Kidney (tissue), 14 donors: ENCODE data around the gene HDGF. TPM values are rescaled to one million over a fixed set of nuclear protein-coding genes. Genes with fewer than 3 reads are reported as not detected.

Source experiments
- DNase-seq, 5 donors: peaks; one replicate each; pipeline ENCODE4 v3.0.0-alpha.2; 2013 to 2020
- FAIRE-seq: peaks from 2 replicates; lab custom pipeline; 2012; peaks lifted over from hg19 to GRCh38; lab: Jason Lieb, UNC
- H3K27ac ChIP-seq, 2 donors: one replicate each; pipeline ENCODE4 v1.7.0; 2013; ENCODE audit warnings: low read depth in 2 of 2, low read length in 2 of 2, inconsistent platforms in 1 of 2
- H3K27me3 ChIP-seq: one replicate; pipeline ENCODE4 v1.7.1; 2013; ENCODE audit warnings: low read length, inconsistent platforms; ENCODE audit not compliant: control insufficient read depth, insufficient read depth
- H3K36me3 ChIP-seq, 3 donors: one replicate each; pipeline versions ENCODE4 v1.7.0 to v1.7.1; 2013; ENCODE audit warnings: low read length in 3 of 3, control low read depth in 1 of 3, inconsistent platforms in 1 of 3; ENCODE audit not compliant: insufficient read depth in 3 of 3, control insufficient read depth in 2 of 3
- H3K4me1 ChIP-seq, 3 donors: one replicate each; pipeline versions ENCODE4 v1.7.0 to v1.7.1; 2013; ENCODE audit warnings: low read length in 3 of 3, inconsistent platforms in 1 of 3, low read depth in 1 of 3; ENCODE audit not compliant: control insufficient read depth in 2 of 3, insufficient read depth in 2 of 3
- H3K4me3 ChIP-seq, 3 donors: one replicate each; pipeline versions ENCODE4 v1.7.0 to v1.8.1; 2013; ENCODE audit warnings: low read length in 3 of 3, control low read depth in 1 of 3, inconsistent platforms in 1 of 3
- H3K9ac ChIP-seq, 3 donors: one replicate each; pipeline versions ENCODE4 v1.7.0 to v1.7.1; 2013; ENCODE audit warnings: low read length in 3 of 3, control low read depth in 1 of 3, inconsistent platforms in 1 of 3
- H3K9me3 ChIP-seq, 3 donors: one replicate each; pipeline versions ENCODE4 v1.7.0 to v1.7.1; 2013; ENCODE audit warnings: low read length in 3 of 3, control low read depth in 1 of 3, inconsistent platforms in 1 of 3; ENCODE audit not compliant: control insufficient read depth in 2 of 3, insufficient read depth in 1 of 3
- CTCF ChIP-seq: IDR thresholded peaks from 3 replicates; pipeline ENCODE4 v1.5.1; 2012; ENCODE audit warnings: mild to moderate bottlenecking, moderate library complexity, borderline replicate concordance; ENCODE audit not compliant: insufficient read depth; ENCODE audit errors: extremely low read depth
- intact Hi-C: fragments of 100-400 bp; cut with DNase I; formaldehyde crosslinking; loops from one replicate; pipeline ENCODE4 v1.11.1; 2022
- polyA plus RNA-seq: library from polyadenylated mRNA; stranded (reverse); fragments of 350-450 nt; fragmentation: Illumina TruSeq; extraction: RNeasy Lipid Tissue Mini Kit (QIAGEN cat#74804); gene quantifications from one replicate; pipeline ENCODE4 v1.2.3, GENCODE V29; 2014; ENCODE audit warnings: low read depth, low replicate concordance; ENCODE audit not compliant: insufficient read depth
- total RNA-seq: library from RNA; stranded (reverse); fragmentation: NEBNext Ultra II Directional; extraction: Animal tissue kit (Norgen Biotek cat#: 25700); gene quantifications from one replicate; pipeline ENCODE4 v1.2.1, GENCODE V29; 2021
- donor health status: control.
- donor health status: control.
- donor health status: control.
- donor health status: control.
- donor health status: control.
- donor health status: DM: yes; HTN: yes; CAD: no.
- donor health status: Normal renal cell carcinoma (clear cell type).

The HDGF gene
- total and polyA plus RNA-seq, 2 donors from 2014 or later, result 198 to 206 TPM

GRCh38 chr1:156749419-156750118, 1.9 kb downstream of the HDGF start:
- peak overlapping the region; percentile 92 to 93 for H3K27ac ChIP-seq
- H3K9ac ChIP-seq, result peak overlapping the region; percentile 44 to 99 (median 81)
- DNase-seq (no peak), FAIRE-seq (no peak)
- H3K4me1 ChIP-seq, result peaks cover 5 to 45% (median 40%) of the 10 kb centered on the region in 3 donors
- no peaks in the 10 kb centered on the region for H3K9me3 ChIP-seq
- H3K36me3 ChIP-seq, result no peaks in the 10 kb centered on the region
- no peaks in the 10 kb centered on the region for H3K27me3 ChIP-seq
- peak overlapping the region; percentile 84 to 97 (median 91) for H3K4me3 ChIP-seq
- TF ChIP-seq CTCF, result no peak
- intact Hi-C loops, result no loop called here

- TF ChIP-seq CTCF, result no peak
- H3K36me3 ChIP-seq, result peaks cover 0 to 4% (median under 1%) of the 10 kb centered on the region in 3 donors
- no peaks in the 10 kb centered on the region for H3K27me3 ChIP-seq
- peak overlapping the region; percentile 92 to 93 for H3K27ac ChIP-seq
- H3K9ac ChIP-seq, result peak overlapping the region; percentile 9 to 99 (median 81)
- DNase-seq (peak in 3 of 5 donors; percentile 37 to 88 (median 45)), FAIRE-seq (no peak)
- H3K4me3 ChIP-seq, result peak overlapping the region; percentile 12 to 97 (median 91)
- intact Hi-C loops, result no loop called here
- H3K9me3 ChIP-seq, result no peaks in the 10 kb centered on the region
- peaks cover 5 to 45% (median 40%) of the 10 kb centered on the region in 3 donors for H3K4me1 ChIP-seq
Measured at GRCh38 chr1:156748670-156749418, 2.6 kb downstream of the HDGF start.

GRCh38 chr1:156747742-156748669, 3.5 kb downstream of the HDGF start:
- FAIRE-seq, result no peak
- peak overlapping the region; percentile 13 to 97 (median 91) for H3K4me3 ChIP-seq
- intact Hi-C loops, result no loop called here
- peak overlapping the region in 2 of 3 donors; percentile 56 to 99 for H3K9ac ChIP-seq
- H3K9me3 ChIP-seq, result no peaks in the 10 kb centered on the region
- TF ChIP-seq CTCF, result no peak
- peaks cover 5 to 43% (median 39%) of the 10 kb centered on the region in 3 donors for H3K4me1 ChIP-seq
- DNase-seq, result no peak
- peak overlapping the region; percentile 92 to 93 for H3K27ac ChIP-seq
- peaks cover 0 to 12% (median 4%) of the 10 kb centered on the region in 3 donors for H3K36me3 ChIP-seq
- H3K27me3 ChIP-seq, result no peaks in the 10 kb centered on the region
